ENCODE measurements around the gene DDX31.

DDX31 gene

GRCh38 chr9:132597073-132597775 lies 72.6 kb downstream of the DDX31 start:
- no peak for DNase-seq (ENCODE audit: low read depth in 1 of 2, low spot score in 1 of 2)

- no peak for DNase-seq (ENCODE audit: low read depth in 1 of 2, low spot score in 1 of 2)
Measured at GRCh38 chr9:132596200-132596599, 73.6 kb downstream of the DDX31 start.

GRCh38 chr9:132595319-132595718 lies 74.5 kb downstream of the DDX31 start:
- DNase-seq (ENCODE audit: low read depth in 1 of 2, low spot score in 1 of 2): no peak

GRCh38 chr9:132594412-132594811 lies 75.4 kb downstream of the DDX31 start:
- no peak for DNase-seq (ENCODE audit: low read depth in 1 of 2, low spot score in 1 of 2)

- DNase-seq (ENCODE audit: low read depth in 1 of 2, low spot score in 1 of 2): no peak
Measured at GRCh38 chr9:132592451-132592850, 77.3 kb downstream of the DDX31 start.

- no peak for DNase-seq (ENCODE audit: low read depth in 1 of 2, low spot score in 1 of 2)
Measured at GRCh38 chr9:132591751-132592314, 78.0 kb downstream of the DDX31 start.

GRCh38 chr9:132591244-132591643 lies 78.5 kb downstream of the DDX31 start:
- DNase-seq (ENCODE audit: low read depth in 1 of 2, low spot score in 1 of 2): no peak

GRCh38 chr9:132590318-132591182 lies 79.2 kb downstream of the DDX31 start:
- no peak for DNase-seq (ENCODE audit: low read depth in 1 of 2, low spot score in 1 of 2)

GRCh38 chr9:132590037-132590317 lies 79.8 kb downstream of the DDX31 start:
- DNase-seq (ENCODE audit: low read depth in 1 of 2, low spot score in 1 of 2): no peak

GRCh38 chr9:132589148-132590036 lies 80.4 kb downstream of the DDX31 start:
- DNase-seq (ENCODE audit: low read depth in 1 of 2, low spot score in 1 of 2): no peak

- DNase-seq (ENCODE audit: low read depth in 1 of 2, low spot score in 1 of 2): no peak
Measured at GRCh38 chr9:132588501-132589147, 81.2 kb downstream of the DDX31 start.

- no peak for DNase-seq (ENCODE audit: low read depth in 1 of 2, low spot score in 1 of 2)
Measured at GRCh38 chr9:132588098-132588497, 81.7 kb downstream of the DDX31 start.

GRCh38 chr9:132587592-132587955 lies 82.2 kb downstream of the DDX31 start:
- no peak for DNase-seq (ENCODE audit: low read depth in 1 of 2, low spot score in 1 of 2)

GRCh38 chr9:132586830-132587591 lies 82.8 kb downstream of the DDX31 start:
- DNase-seq (ENCODE audit: low read depth in 1 of 2, low spot score in 1 of 2): no peak

- no peak for DNase-seq (ENCODE audit: low read depth in 1 of 2, low spot score in 1 of 2)
Measured at GRCh38 chr9:132585954-132586829, 83.6 kb downstream of the DDX31 start.

GRCh38 chr9:132584601-132585560 lies 84.9 kb downstream of the DDX31 start:
- no peak for DNase-seq (ENCODE audit: low read depth in 1 of 2, low spot score in 1 of 2)

GRCh38 chr9:132583584-132584304 lies 86.0 kb downstream of the DDX31 start:
- DNase-seq (ENCODE audit: low read depth in 1 of 2, low spot score in 1 of 2): no peak

Measured in stimulated activated CD4-positive, alpha-beta T cell treated with anti-CD3 and anti-CD28 coated beads, Interleukin-15, amount 100 ng/mL, for 1 hour (primary cell).